ENCODE results near the gene SLC34A1. TPM values are rescaled to one million over a fixed set of nuclear protein-coding genes. Genes with fewer than 3 reads are reported as not detected.

The SLC34A1 gene
- total and polyA plus RNA-seq, 2 of the 13 experiments (the other 11 are each of a cell fraction or from before 2014, with no cell fraction given): 0.03 to 0.20 TPM

- TF ChIP-seq ZBTB26 (CRISPR knock-in tag; IDR thresholded peaks at IDR 0.05; ENCODE audit: borderline replicate concordance) (peak; percentile 75; the same call in 1 of the 2 replicates), CEBPG (CRISPR knock-in tag; IDR thresholded peaks at IDR 0.05) (0 out of 2 replicates have a peak, but pooled peaks have one; percentile 8), HNF1B (CRISPR knock-in tag; IDR thresholded peaks at IDR 0.05) (peak; percentile 70; the same call in 1 of the 2 replicates), CBX5 (CRISPR knock-in tag; IDR thresholded peaks at IDR 0.05; ENCODE audit: borderline replicate concordance) (peak; percentile 17; the same call in 1 of the 2 replicates), POLR2G (IDR thresholded peaks at IDR 0.05; ENCODE audit: low read depth, low read length) (peak; percentile 85), RAD21 (CRISPR knock-in tag; IDR thresholded peaks at IDR 0.05) (peak; percentile 45; the same call in 1 of the 2 replicates), DR1 (CRISPR knock-in tag; IDR thresholded peaks at IDR 0.05) (0 out of 2 replicates have a peak, but pooled peaks have one; percentile 50), ATF7 (IDR thresholded peaks at IDR 0.05) (peak; percentile 63; the same call in 1 of the 2 replicates), ATF7 (CRISPR knock-in tag; IDR thresholded peaks at IDR 0.05) (no peak), ZBTB20 (CRISPR knock-in tag; IDR thresholded peaks at IDR 0.05; ENCODE audit: borderline replicate concordance, low read depth) (no peak), ELF3 (CRISPR knock-in tag; IDR thresholded peaks at IDR 0.05) (no peak; the same call in 1 of the 2 replicates), THRA (CRISPR knock-in tag; IDR thresholded peaks at IDR 0.05; ENCODE audit: borderline replicate concordance) (peak; percentile 12; the same call in 1 of the 2 replicates), ZKSCAN8 (CRISPR knock-in tag; IDR thresholded peaks at IDR 0.05; ENCODE audit: borderline replicate concordance) (0 out of 2 replicates have a peak, but pooled peaks have one; percentile 27), HDAC1 (CRISPR knock-in tag; IDR thresholded peaks at IDR 0.05) (peak; percentile 58; the same call in 1 of the 2 replicates), NONO (IDR thresholded peaks at IDR 0.05) (no peak), NONO (CRISPR knock-in tag; conservative IDR thresholded peaks at IDR 0.05) (0 out of 2 replicates have a peak, but pooled peaks have one; percentile 42), ZNF569 (CRISPR knock-in tag; IDR thresholded peaks at IDR 0.05; ENCODE audit: borderline replicate concordance) (0 out of 2 replicates have a peak, but pooled peaks have one; percentile 49), YEATS4 (CRISPR knock-in tag; IDR thresholded peaks at IDR 0.05; ENCODE audit: borderline replicate concordance) (peak; percentile 87), FOXJ3 (CRISPR knock-in tag; IDR thresholded peaks at IDR 0.05; ENCODE audit: borderline replicate concordance) (peak; percentile 17; the same call in 1 of the 2 replicates), TERF1 (CRISPR knock-in tag; IDR thresholded peaks at IDR 0.05) (no peak), TSC22D2 (CRISPR knock-in tag; IDR thresholded peaks at IDR 0.05; ENCODE audit: borderline replicate concordance) (0 out of 2 replicates have a peak, but pooled peaks have one; percentile 40)
- TF ChIP-seq, protein P1, sequence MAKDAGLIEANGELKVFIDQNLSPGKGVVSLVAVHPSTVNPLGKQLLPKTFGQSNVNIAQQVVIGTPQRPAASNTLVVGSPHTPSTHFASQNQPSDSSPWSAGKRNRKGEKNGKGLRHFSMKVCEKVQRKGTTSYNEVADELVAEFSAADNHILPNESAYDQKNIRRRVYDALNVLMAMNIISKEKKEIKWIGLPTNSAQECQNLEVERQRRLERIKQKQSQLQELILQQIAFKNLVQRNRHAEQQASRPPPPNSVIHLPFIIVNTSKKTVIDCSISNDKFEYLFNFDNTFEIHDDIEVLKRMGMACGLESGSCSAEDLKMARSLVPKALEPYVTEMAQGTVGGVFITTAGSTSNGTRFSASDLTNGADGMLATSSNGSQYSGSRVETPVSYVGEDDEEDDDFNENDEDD (CRISPR knock-in tag; IDR thresholded peaks at IDR 0.05; ENCODE audit: borderline replicate concordance): peak; percentile 55; the same call in 1 of the 2 replicates
Observed at GRCh38 chr5:177425801-177426565, 41.7 kb downstream of the SLC34A1 start (continued).
